Breast epithelium (tissue), 3 donors: ENCODE data around the gene PYCR2.

ENCODE experiments used
- CTCF ChIP-seq, 3 donors: fragments of 450-650 bp; IDR thresholded peaks; one replicate each; pipeline ENCODE4 v1.5.1; 2016 to 2017; ENCODE audit warnings: antibody characterized with exemption in 3 of 3, mild to moderate bottlenecking in 3 of 3, moderate library complexity in 3 of 3
- POLR2A ChIP-seq: fragments of 450-650 bp; IDR thresholded peaks from one replicate; pipeline ENCODE4 v1.6.1; 2016; ENCODE audit warnings: antibody characterized with exemption, mild to moderate bottlenecking, moderate library complexity
- POLR2AphosphoS5 ChIP-seq, 3 donors: sonication (generic); formaldehyde crosslinking; IDR thresholded peaks; one replicate each; pipeline ENCODE4 v1.6.1; 2017; ENCODE audit warnings: antibody characterized with exemption in 3 of 3

GRCh38 chr1:225945564-225945963 is 21.5 kb upstream of the PYCR2 start:
- no peak for TF ChIP-seq POLR2A
- TF ChIP-seq CTCF (IDR thresholded peaks at IDR 0.05) = no peak
- no peak for TF ChIP-seq POLR2AphosphoS5 (IDR thresholded peaks at IDR 0.05)
